CD4-positive, alpha-beta T cell treated with Interferon alpha-2 for 1 hour (primary cell): ENCODE results near the gene RNF213.
"Not testable (repeated sequence)": the region's sequence is repeated elsewhere in the genome, so short reads cannot be mapped to it uniquely, and the experiment has no call there.

ENCODE experiments used
- DNase-seq, 2 donors: peaks; one replicate each; pipeline ENCODE4 v3.0.0-alpha.2; 2020 to 2022

Gene RNF213

GRCh38 chr17:80224683-80225082, 36.0 kb upstream of the RNF213 start:
- no peak for DNase-seq

- DNase-seq = no peak
These were observed 35.4 kb upstream of the RNF213 start for GRCh38 chr17:80225230-80225629.

- DNase-seq = no peak
These were observed 33.5 kb upstream of the RNF213 start for GRCh38 chr17:80227156-80227555.

GRCh38 chr17:80227666-80228065, 33.0 kb upstream of the RNF213 start:
- no peak for DNase-seq

- no peak for DNase-seq
These were observed 32.2 kb upstream of the RNF213 start for GRCh38 chr17:80228477-80228876.

GRCh38 chr17:80229011-80229410, 31.6 kb upstream of the RNF213 start:
- no peak for DNase-seq

GRCh38 chr17:80232438-80232837, 28.2 kb upstream of the RNF213 start:
- no peak for DNase-seq

GRCh38 chr17:80233202-80233601, 27.4 kb upstream of the RNF213 start:
- no peak for DNase-seq

- DNase-seq = no peak
These were observed 23.7 kb upstream of the RNF213 start for GRCh38 chr17:80236911-80237310.

- DNase-seq = no peak
These were observed 23.3 kb upstream of the RNF213 start for GRCh38 chr17:80237386-80237785.

- DNase-seq = no peak
These were observed 18.1 kb upstream of the RNF213 start for GRCh38 chr17:80242505-80242904.

- DNase-seq = no peak
These were observed 16.9 kb upstream of the RNF213 start for GRCh38 chr17:80243526-80244433.

GRCh38 chr17:80244448-80244847, 16.2 kb upstream of the RNF213 start:
- DNase-seq = not testable (repeated sequence)

GRCh38 chr17:80244871-80245509, 15.7 kb upstream of the RNF213 start:
- DNase-seq = no peak

GRCh38 chr17:80245566-80246265, 14.9 kb upstream of the RNF213 start:
- no peak for DNase-seq

- DNase-seq = no peak
These were observed 14.4 kb upstream of the RNF213 start for GRCh38 chr17:80246266-80246681.

- DNase-seq = no peak
These were observed 13.9 kb upstream of the RNF213 start for GRCh38 chr17:80246726-80247125.

- no peak for DNase-seq
These were observed 13.1 kb upstream of the RNF213 start for GRCh38 chr17:80247561-80247960.

GRCh38 chr17:80248001-80248893, 12.4 kb upstream of the RNF213 start:
- no peak for DNase-seq

GRCh38 chr17:80248894-80249710, 11.6 kb upstream of the RNF213 start:
- no peak for DNase-seq

GRCh38 chr17:80251966-80252365, 8.7 kb upstream of the RNF213 start:
- DNase-seq = no peak

- peak; percentile 87 to 90 for DNase-seq
These were observed 7.8 kb upstream of the RNF213 start for GRCh38 chr17:80252871-80253270.
